Measurements from ENCODE around the gene IQCM.
A peak's percentile ranks its signal among the peaks of the same experiment; 100 is the strongest.

The IQCM gene

GRCh38 chr4:149751174-149751573 is 64.5 kb downstream of the IQCM start:
- H3K36me3 ChIP-seq (replicated peaks) = no peaks in the 10 kb centered on the region; the same call in 1 of the 2 replicates
- in situ Hi-C loops (cut with MboI; ENCODE audit: low sequenced_read_pairs) = no loop called here
- DNase-seq (ENCODE audit: low spot score in 2 of 2) = no peak
- no peaks in the 10 kb centered on the region for H3K9me3 ChIP-seq
- no peaks in the 10 kb centered on the region for H3K27me3 ChIP-seq (ENCODE audit: low read depth)
- H3K4me3 ChIP-seq = no peak overlapping the region
- peaks cover 13% of the 10 kb centered on the region for H3K4me1 ChIP-seq

DNA sequence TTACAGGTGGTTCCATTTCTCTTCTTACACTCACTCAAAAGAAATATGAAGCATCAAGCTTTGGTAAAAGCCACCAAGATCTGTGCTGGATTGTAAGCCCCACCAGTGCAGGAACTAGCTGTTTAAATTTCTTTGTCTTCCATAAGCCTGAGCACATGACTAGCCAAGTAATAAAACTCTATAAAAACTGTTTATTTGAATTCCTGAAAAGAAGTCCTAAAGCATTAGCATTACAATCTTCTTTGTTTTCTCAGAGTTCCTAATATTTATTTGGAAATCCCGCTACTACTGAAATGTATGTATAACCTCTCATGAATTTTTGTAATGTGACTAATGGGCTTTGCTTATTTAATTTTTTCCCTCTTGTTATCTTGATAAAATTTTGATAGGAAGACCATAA is 65.9 kb downstream of the IQCM start:
- DNase-seq (ENCODE audit: low spot score in 2 of 2) = peak; percentile 9 to 78
- in situ Hi-C loops (cut with MboI; ENCODE audit: low sequenced_read_pairs) = no loop called here
- Histone ChIP-seq H3K27me3 (ENCODE audit: low read depth) (no peaks in the 10 kb centered on the region), H3K4me3 (no peak overlapping the region), H3K36me3 (replicated peaks) (no peaks in the 10 kb centered on the region; the same call in 1 of the 2 replicates), H3K9me3 (no peaks in the 10 kb centered on the region), H3K4me1 (peaks cover 13% of the 10 kb centered on the region)

GRCh38 chr4:149747646-149748045 is 68.0 kb downstream of the IQCM start:
- Histone ChIP-seq H3K36me3 (replicated peaks) (no peaks in the 10 kb centered on the region; the same call in 1 of the 2 replicates), H3K27me3 (ENCODE audit: low read depth) (no peaks in the 10 kb centered on the region), H3K9me3 (no peaks in the 10 kb centered on the region), H3K4me1 (peaks cover 13% of the 10 kb centered on the region), H3K4me3 (no peak overlapping the region)
- in situ Hi-C loops (cut with MboI; ENCODE audit: low sequenced_read_pairs) = no loop called here
- DNase-seq (ENCODE audit: low spot score in 2 of 2) = no peak

- in situ Hi-C loops (cut with MboI; ENCODE audit: low sequenced_read_pairs) = no loop called here
- DNase-seq (ENCODE audit: low spot score in 2 of 2) = no peak
- H3K4me1 ChIP-seq = peaks cover 13% of the 10 kb centered on the region
- H3K36me3 ChIP-seq (replicated peaks) = no peaks in the 10 kb centered on the region; the same call in 1 of the 2 replicates
- no peaks in the 10 kb centered on the region for H3K27me3 ChIP-seq (ENCODE audit: low read depth)
- H3K9me3 ChIP-seq = no peaks in the 10 kb centered on the region
- no peak overlapping the region for H3K4me3 ChIP-seq
These were observed 69.4 kb downstream of the IQCM start for GRCh38 chr4:149746276-149746675.

- no peaks in the 10 kb centered on the region for H3K4me1 ChIP-seq
- H3K36me3 ChIP-seq (replicated peaks) = no peaks in the 10 kb centered on the region
- no peaks in the 10 kb centered on the region; the same call in none of the 2 replicates for H3K27me3 ChIP-seq (ENCODE audit: low read depth)
- no peak overlapping the region for H3K4me3 ChIP-seq
- in situ Hi-C loops (cut with MboI; ENCODE audit: low sequenced_read_pairs) = no loop called here
- H3K9me3 ChIP-seq = no peaks in the 10 kb centered on the region
- no peak for DNase-seq (ENCODE audit: low spot score in 2 of 2)
These were observed 74.3 kb downstream of the IQCM start for GRCh38 chr4:149741186-149741831.

DNA sequence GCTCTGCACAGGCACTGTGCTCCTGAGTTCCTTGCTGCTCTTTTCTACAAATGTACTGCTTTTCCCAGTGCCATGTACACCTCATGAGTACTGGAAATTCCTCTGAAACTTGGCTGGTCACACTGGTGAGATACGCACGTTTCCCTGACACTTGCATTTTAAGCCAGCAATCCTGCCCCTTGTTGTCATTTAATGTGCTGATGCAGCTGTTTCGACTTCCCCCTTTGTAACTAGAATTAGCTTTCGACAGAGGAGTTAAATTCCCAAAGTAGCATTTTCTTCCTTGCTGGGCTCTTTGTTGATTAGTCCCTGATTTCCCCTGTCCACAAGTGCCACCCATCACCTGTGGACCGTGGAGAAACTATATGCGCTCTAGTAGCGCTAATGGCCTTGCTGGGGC is 77.5 kb downstream of the IQCM start:
- Histone ChIP-seq H3K9me3 (no peaks in the 10 kb centered on the region), H3K4me3 (no peak overlapping the region), H3K36me3 (replicated peaks) (no peaks in the 10 kb centered on the region), H3K27me3 (ENCODE audit: low read depth) (peaks cover 6% of the 10 kb centered on the region), H3K4me1 (no peaks in the 10 kb centered on the region)
- in situ Hi-C loops (cut with MboI; ENCODE audit: low sequenced_read_pairs) = no loop called here
- no peak for DNase-seq (ENCODE audit: low spot score in 2 of 2)

DNA sequence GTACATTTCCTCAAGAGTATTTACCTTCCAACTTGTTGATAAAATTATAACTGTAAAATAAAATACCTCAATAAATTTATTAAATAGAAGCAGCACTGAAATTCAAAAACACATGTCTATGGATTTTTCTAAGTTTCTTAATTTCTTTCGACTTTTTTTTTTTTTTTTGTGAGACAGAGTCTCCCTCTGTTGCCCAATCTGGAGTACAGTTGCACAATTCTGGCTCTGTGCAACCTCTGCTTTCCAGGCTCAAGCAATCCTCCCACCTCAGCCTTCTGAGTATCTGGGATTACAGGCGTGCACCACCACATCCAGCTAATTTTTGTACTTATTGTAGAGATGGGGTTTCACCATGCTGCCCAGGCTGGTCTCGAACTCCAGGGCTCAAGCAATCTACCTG is 79.8 kb downstream of the IQCM start:
- in situ Hi-C loops (cut with MboI; ENCODE audit: low sequenced_read_pairs) = no loop called here
- DNase-seq (ENCODE audit: low spot score in 2 of 2) = no peak
- no peaks in the 10 kb centered on the region for H3K4me1 ChIP-seq
- H3K36me3 ChIP-seq (replicated peaks) = no peaks in the 10 kb centered on the region
- H3K27me3 ChIP-seq (ENCODE audit: low read depth) = peaks cover 6% of the 10 kb centered on the region
- H3K4me3 ChIP-seq = no peak overlapping the region
- H3K9me3 ChIP-seq = no peaks in the 10 kb centered on the region

GRCh38 chr4:149728444-149728843 is 87.2 kb downstream of the IQCM start:
- in situ Hi-C loops (cut with MboI; ENCODE audit: low sequenced_read_pairs) = no loop called here
- no peaks in the 10 kb centered on the region for H3K27me3 ChIP-seq (ENCODE audit: low read depth)
- no peak for DNase-seq (ENCODE audit: low spot score in 2 of 2)
- no peaks in the 10 kb centered on the region for H3K4me1 ChIP-seq
- H3K9me3 ChIP-seq = no peaks in the 10 kb centered on the region
- no peaks in the 10 kb centered on the region for H3K36me3 ChIP-seq (replicated peaks)
- H3K4me3 ChIP-seq = no peak overlapping the region

- DNase-seq (ENCODE audit: low spot score in 2 of 2) = no peak
- Histone ChIP-seq H3K4me3 (no peak overlapping the region), H3K27me3 (ENCODE audit: low read depth) (no peaks in the 10 kb centered on the region), H3K9me3 (no peaks in the 10 kb centered on the region), H3K36me3 (replicated peaks) (no peaks in the 10 kb centered on the region), H3K4me1 (no peaks in the 10 kb centered on the region)
- in situ Hi-C loops (cut with MboI; ENCODE audit: low sequenced_read_pairs) = no loop called here
These were observed 88.0 kb downstream of the IQCM start for GRCh38 chr4:149727663-149728062.

GRCh38 chr4:149723065-149723464 is 92.6 kb downstream of the IQCM start:
- Histone ChIP-seq H3K9me3 (no peaks in the 10 kb centered on the region), H3K4me3 (no peak overlapping the region), H3K27me3 (ENCODE audit: low read depth) (no peaks in the 10 kb centered on the region), H3K4me1 (no peaks in the 10 kb centered on the region), H3K36me3 (replicated peaks) (no peaks in the 10 kb centered on the region)
- in situ Hi-C loops (cut with MboI; ENCODE audit: low sequenced_read_pairs) = no loop called here
- no peak for DNase-seq (ENCODE audit: low spot score in 2 of 2)

- Histone ChIP-seq H3K4me1 (no peaks in the 10 kb centered on the region), H3K9me3 (no peaks in the 10 kb centered on the region), H3K4me3 (no peak overlapping the region), H3K36me3 (replicated peaks) (no peaks in the 10 kb centered on the region), H3K27me3 (ENCODE audit: low read depth) (no peaks in the 10 kb centered on the region)
- in situ Hi-C loops (cut with MboI; ENCODE audit: low sequenced_read_pairs) = no loop called here
- DNase-seq (ENCODE audit: low spot score in 2 of 2) = no peak
These were observed 95.8 kb downstream of the IQCM start for GRCh38 chr4:149719806-149720205.

DNA sequence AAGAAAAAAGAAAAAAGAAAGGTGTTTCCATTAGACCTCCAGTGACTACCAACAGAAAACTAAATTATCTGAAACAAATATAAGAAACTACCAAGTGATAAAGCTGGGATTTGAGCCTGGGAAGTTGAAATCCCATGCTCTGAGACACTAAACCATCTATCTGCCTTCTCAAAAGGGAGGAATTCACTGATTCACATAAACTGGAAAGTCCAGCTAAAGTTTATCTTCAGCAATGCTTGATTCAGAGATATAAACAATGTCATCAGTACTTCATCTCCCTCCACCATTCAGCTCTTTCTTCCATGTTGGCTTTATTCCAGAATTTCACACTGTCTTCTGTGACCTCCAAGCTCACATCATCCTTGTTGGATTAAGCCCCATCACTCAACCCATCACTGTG is 96.3 kb downstream of the IQCM start:
- DNase-seq (ENCODE audit: low spot score in 2 of 2) = no peak
- Histone ChIP-seq H3K36me3 (replicated peaks) (no peaks in the 10 kb centered on the region), H3K9me3 (no peaks in the 10 kb centered on the region), H3K27me3 (ENCODE audit: low read depth) (no peaks in the 10 kb centered on the region), H3K4me3 (no peak overlapping the region), H3K4me1 (no peaks in the 10 kb centered on the region)
- in situ Hi-C loops (cut with MboI; ENCODE audit: low sequenced_read_pairs) = no loop called here

DNA sequence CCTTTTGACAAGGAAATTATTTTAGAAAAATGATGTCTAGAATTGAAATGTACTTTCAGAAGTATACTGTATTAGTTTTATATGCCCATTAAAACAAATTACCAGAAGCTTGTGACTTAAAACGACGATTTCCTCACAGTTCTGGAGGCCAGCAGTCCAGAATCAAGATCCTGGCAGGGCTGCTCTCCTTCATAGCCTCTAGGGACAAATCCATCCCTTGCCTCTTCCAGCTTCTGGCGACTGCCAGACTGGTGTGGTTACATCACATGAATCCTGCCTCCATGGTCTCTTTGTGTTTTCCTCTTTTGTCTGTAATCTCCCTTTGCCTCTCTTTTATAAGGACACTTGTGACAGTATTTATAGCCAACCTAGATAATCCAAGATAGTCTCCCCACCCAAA is 97.1 kb downstream of the IQCM start:
- no peaks in the 10 kb centered on the region for H3K36me3 ChIP-seq (replicated peaks)
- no peaks in the 10 kb centered on the region for H3K27me3 ChIP-seq (ENCODE audit: low read depth)
- H3K4me3 ChIP-seq = no peak overlapping the region
- H3K9me3 ChIP-seq = no peaks in the 10 kb centered on the region
- in situ Hi-C loops (cut with MboI; ENCODE audit: low sequenced_read_pairs) = no loop called here
- H3K4me1 ChIP-seq = no peaks in the 10 kb centered on the region
- no peak for DNase-seq (ENCODE audit: low spot score in 2 of 2)

DNA sequence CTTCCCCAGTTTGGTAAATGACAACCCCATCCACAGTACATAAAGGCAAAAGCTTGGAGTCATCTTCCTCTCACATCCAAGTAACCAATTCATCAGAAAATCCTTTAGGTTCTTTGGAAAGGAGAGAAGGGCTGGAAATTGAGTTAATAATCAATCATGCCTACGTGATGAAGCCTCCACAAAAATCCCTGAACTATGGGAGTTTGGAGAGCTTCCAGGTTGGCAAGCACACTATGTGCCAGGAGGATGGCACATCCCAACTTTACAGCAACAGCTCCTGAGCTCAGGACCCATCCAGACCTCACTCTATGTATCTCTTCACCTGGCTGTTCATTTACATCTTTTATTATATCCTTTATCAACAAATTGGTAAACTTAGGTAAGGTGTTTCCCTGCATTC is 98.9 kb downstream of the IQCM start:
- Histone ChIP-seq H3K4me3 (no peak overlapping the region), H3K4me1 (no peaks in the 10 kb centered on the region), H3K9me3 (no peaks in the 10 kb centered on the region), H3K36me3 (replicated peaks) (no peaks in the 10 kb centered on the region), H3K27me3 (ENCODE audit: low read depth) (peaks cover 8% of the 10 kb centered on the region)
- no peak for DNase-seq (ENCODE audit: low spot score in 2 of 2)
- in situ Hi-C loops (cut with MboI; ENCODE audit: low sequenced_read_pairs) = no loop called here

All from HAP-1 (cell line).